Measurements from ENCODE around the gene POLDIP3. TPM values are rescaled to one million over a fixed set of nuclear protein-coding genes. Genes with fewer than 3 reads are reported as not detected.
"Not testable (repeated sequence)": the region's sequence is repeated elsewhere in the genome, so short reads cannot be mapped to it uniquely, and the experiment has no call there.

The POLDIP3 gene
- total RNA-seq, 1 donor from 2014 or later: 82.4 TPM

- no peaks in the 10 kb centered on the region for H3K9me3 Mint-ChIP-seq (ENCODE audit: low read depth)
- no peak overlapping the region for H3K4me3 Mint-ChIP-seq (ENCODE audit: low read depth)
- peaks cover 25% of the 10 kb centered on the region for H3K36me3 Mint-ChIP-seq (ENCODE audit: insufficient read depth)
- TF ChIP-seq CTCF (IDR thresholded peaks at IDR 0.05; ENCODE audit: unreplicated experiment): no peak
- no peak overlapping the region for H3K27ac Mint-ChIP-seq
- H3K4me1 Mint-ChIP-seq (ENCODE audit: low read depth): peaks cover 17% of the 10 kb centered on the region
- DNase-seq (ENCODE audit: low spot score, unreplicated experiment): no peak
- no peaks in the 10 kb centered on the region for H3K27me3 Mint-ChIP-seq
Measured at GRCh38 chr22:42608136-42608822, 6.4 kb downstream of the POLDIP3 start.

- not testable (repeated sequence) for H3K27me3 Mint-ChIP-seq; DNase-seq (ENCODE audit: low spot score, unreplicated experiment); H3K27ac Mint-ChIP-seq; H3K9me3 Mint-ChIP-seq (ENCODE audit: low read depth); H3K4me3 Mint-ChIP-seq (ENCODE audit: low read depth)
- peaks cover 11% of the 10 kb centered on the region for H3K4me1 Mint-ChIP-seq (ENCODE audit: low read depth)
- peaks cover 25% of the 10 kb centered on the region for H3K36me3 Mint-ChIP-seq (ENCODE audit: insufficient read depth)
Measured at GRCh38 chr22:42607641-42608040, 7.0 kb downstream of the POLDIP3 start.

- H3K36me3 Mint-ChIP-seq (ENCODE audit: insufficient read depth): peaks cover 31% of the 10 kb centered on the region
- H3K4me1 Mint-ChIP-seq (ENCODE audit: low read depth): peaks cover 7% of the 10 kb centered on the region
- DNase-seq (ENCODE audit: low spot score, unreplicated experiment): no peak
- TF ChIP-seq CTCF (IDR thresholded peaks at IDR 0.05; ENCODE audit: unreplicated experiment): no peak
- H3K4me3 Mint-ChIP-seq (ENCODE audit: low read depth): no peak overlapping the region
- no peaks in the 10 kb centered on the region for H3K27me3 Mint-ChIP-seq
- H3K27ac Mint-ChIP-seq: no peak overlapping the region
- H3K9me3 Mint-ChIP-seq (ENCODE audit: low read depth): no peaks in the 10 kb centered on the region
Measured at GRCh38 chr22:42604403-42604802, 10.3 kb downstream of the POLDIP3 start.

GRCh38 chr22:42603427-42603826 is 11.3 kb downstream of the POLDIP3 start:
- peaks cover 7% of the 10 kb centered on the region for H3K4me1 Mint-ChIP-seq (ENCODE audit: low read depth)
- no peak for TF ChIP-seq CTCF (IDR thresholded peaks at IDR 0.05; ENCODE audit: unreplicated experiment)
- H3K4me3 Mint-ChIP-seq (ENCODE audit: low read depth): no peak overlapping the region
- no peaks in the 10 kb centered on the region for H3K27me3 Mint-ChIP-seq
- H3K36me3 Mint-ChIP-seq (ENCODE audit: insufficient read depth): peaks cover 29% of the 10 kb centered on the region
- no peaks in the 10 kb centered on the region for H3K9me3 Mint-ChIP-seq (ENCODE audit: low read depth)
- no peak overlapping the region for H3K27ac Mint-ChIP-seq
- no peak for DNase-seq (ENCODE audit: low spot score, unreplicated experiment)

GRCh38 chr22:42602470-42602869 is 12.2 kb downstream of the POLDIP3 start:
- no peak for DNase-seq (ENCODE audit: low spot score, unreplicated experiment)
- Mint-ChIP-seq H3K27me3 (no peaks in the 10 kb centered on the region), H3K4me1 (ENCODE audit: low read depth) (peaks cover 7% of the 10 kb centered on the region), H3K36me3 (ENCODE audit: insufficient read depth) (peaks cover 25% of the 10 kb centered on the region), H3K4me3 (ENCODE audit: low read depth) (no peak overlapping the region), H3K9me3 (ENCODE audit: low read depth) (no peaks in the 10 kb centered on the region), H3K27ac (peak overlapping the region; percentile 30)
- TF ChIP-seq CTCF (IDR thresholded peaks at IDR 0.05; ENCODE audit: unreplicated experiment): no peak

GRCh38 chr22:42601879-42602465 is 12.7 kb downstream of the POLDIP3 start:
- no peak for TF ChIP-seq CTCF (IDR thresholded peaks at IDR 0.05; ENCODE audit: unreplicated experiment)
- no peaks in the 10 kb centered on the region for H3K27me3 Mint-ChIP-seq
- H3K4me3 Mint-ChIP-seq (ENCODE audit: low read depth): no peak overlapping the region
- no peaks in the 10 kb centered on the region for H3K9me3 Mint-ChIP-seq (ENCODE audit: low read depth)
- H3K27ac Mint-ChIP-seq: peak overlapping the region; percentile 45
- peaks cover 7% of the 10 kb centered on the region for H3K4me1 Mint-ChIP-seq (ENCODE audit: low read depth)
- DNase-seq (ENCODE audit: low spot score, unreplicated experiment): no peak
- peaks cover 29% of the 10 kb centered on the region for H3K36me3 Mint-ChIP-seq (ENCODE audit: insufficient read depth)

Measured in progenitor cell of endocrine pancreas (in vitro differentiated cells).